ENCODE results near the gene CRACDL.

Gene CRACDL

DNA sequence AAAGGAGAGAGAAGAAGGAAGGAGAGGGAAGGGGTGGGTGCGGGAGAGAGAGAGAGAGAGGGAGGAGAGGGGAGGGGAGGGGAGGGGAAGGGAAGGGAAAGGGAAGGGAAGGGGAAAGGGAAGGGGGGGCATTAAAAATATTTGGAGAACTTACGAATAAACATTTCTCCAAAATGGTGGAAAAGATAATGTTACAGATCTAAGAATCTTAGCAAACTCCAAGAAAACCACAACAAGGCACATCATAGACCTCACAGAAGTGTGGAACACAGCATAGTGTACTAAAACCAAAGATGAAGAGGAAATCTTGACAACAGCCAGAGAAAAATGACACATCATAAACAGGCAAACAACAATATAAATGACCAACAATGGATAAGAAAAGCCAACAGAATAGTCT, 83.1 kb downstream of the CRACDL start:
- Histone ChIP-seq H3K4me3 (ENCODE audit: low read depth, low read length) (no peak overlapping the region), H3K9me3 (no peaks in the 10 kb centered on the region), H3K27me3 (no peaks in the 10 kb centered on the region), H3K36me3 (no peaks in the 10 kb centered on the region), H3K4me1 (no peaks in the 10 kb centered on the region)
- no peak for DNase-seq
- TF ChIP-seq, protein P1, sequence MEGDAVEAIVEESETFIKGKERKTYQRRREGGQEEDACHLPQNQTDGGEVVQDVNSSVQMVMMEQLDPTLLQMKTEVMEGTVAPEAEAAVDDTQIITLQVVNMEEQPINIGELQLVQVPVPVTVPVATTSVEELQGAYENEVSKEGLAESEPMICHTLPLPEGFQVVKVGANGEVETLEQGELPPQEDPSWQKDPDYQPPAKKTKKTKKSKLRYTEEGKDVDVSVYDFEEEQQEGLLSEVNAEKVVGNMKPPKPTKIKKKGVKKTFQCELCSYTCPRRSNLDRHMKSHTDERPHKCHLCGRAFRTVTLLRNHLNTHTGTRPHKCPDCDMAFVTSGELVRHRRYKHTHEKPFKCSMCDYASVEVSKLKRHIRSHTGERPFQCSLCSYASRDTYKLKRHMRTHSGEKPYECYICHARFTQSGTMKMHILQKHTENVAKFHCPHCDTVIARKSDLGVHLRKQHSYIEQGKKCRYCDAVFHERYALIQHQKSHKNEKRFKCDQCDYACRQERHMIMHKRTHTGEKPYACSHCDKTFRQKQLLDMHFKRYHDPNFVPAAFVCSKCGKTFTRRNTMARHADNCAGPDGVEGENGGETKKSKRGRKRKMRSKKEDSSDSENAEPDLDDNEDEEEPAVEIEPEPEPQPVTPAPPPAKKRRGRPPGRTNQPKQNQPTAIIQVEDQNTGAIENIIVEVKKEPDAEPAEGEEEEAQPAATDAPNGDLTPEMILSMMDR (IDR thresholded peaks at IDR 0.05; ENCODE audit: low read depth, low read length) = no peak

DNA sequence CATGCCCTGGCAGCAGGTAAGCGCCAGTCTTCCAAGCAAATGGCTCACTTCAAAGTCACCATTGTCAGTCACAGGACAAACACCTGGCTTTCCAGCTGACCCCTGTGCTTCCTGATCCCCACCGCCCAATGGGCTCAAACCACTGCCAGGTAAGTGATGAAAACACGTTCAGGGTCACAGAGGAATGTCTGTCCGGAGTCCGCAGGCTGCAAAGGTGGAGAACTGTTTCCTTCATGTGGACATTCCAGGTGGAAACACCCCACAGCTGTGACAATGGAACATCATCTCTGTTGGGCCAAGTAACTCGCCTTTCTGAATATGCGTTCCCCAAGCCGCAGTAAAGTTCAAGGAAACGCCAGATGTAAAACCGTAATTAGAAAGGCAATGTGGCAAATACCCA, 86.0 kb downstream of the CRACDL start:
- H3K27me3 ChIP-seq = no peaks in the 10 kb centered on the region
- TF ChIP-seq, protein P1 (IDR thresholded peaks at IDR 0.05; ENCODE audit: low read depth, low read length) = no peak
- no peaks in the 10 kb centered on the region for H3K4me1 ChIP-seq
- H3K4me3 ChIP-seq (ENCODE audit: low read depth, low read length) = no peak overlapping the region
- no peak for DNase-seq
- no peaks in the 10 kb centered on the region for H3K9me3 ChIP-seq
- no peaks in the 10 kb centered on the region for H3K36me3 ChIP-seq

DNA sequence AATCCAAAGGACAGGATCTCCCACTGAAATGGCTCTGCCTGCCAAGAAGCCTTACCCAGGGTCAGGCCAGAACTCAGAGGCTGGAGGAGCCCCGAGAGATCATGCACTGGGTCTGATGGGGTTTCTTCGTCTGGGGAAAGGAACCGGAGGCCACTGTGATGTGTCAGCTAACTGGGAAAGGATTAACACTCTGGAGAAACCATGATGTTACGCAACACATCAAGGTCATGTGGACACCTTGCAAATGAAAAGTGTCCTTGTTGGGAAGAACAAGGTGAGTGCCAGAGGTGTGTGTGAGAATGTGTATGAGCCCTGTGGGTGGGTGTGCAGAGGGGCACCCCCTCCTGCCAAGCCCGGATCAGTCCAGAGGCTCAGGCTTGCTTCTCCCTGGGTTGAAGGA, 86.9 kb downstream of the CRACDL start:
- no peak overlapping the region for H3K4me3 ChIP-seq (ENCODE audit: low read depth, low read length)
- H3K9me3 ChIP-seq = no peaks in the 10 kb centered on the region
- no peaks in the 10 kb centered on the region for H3K27me3 ChIP-seq
- DNase-seq = no peak
- TF ChIP-seq, protein P1 (IDR thresholded peaks at IDR 0.05; ENCODE audit: low read depth, low read length) = no peak
- H3K36me3 ChIP-seq = no peaks in the 10 kb centered on the region
- H3K4me1 ChIP-seq = no peaks in the 10 kb centered on the region

DNA sequence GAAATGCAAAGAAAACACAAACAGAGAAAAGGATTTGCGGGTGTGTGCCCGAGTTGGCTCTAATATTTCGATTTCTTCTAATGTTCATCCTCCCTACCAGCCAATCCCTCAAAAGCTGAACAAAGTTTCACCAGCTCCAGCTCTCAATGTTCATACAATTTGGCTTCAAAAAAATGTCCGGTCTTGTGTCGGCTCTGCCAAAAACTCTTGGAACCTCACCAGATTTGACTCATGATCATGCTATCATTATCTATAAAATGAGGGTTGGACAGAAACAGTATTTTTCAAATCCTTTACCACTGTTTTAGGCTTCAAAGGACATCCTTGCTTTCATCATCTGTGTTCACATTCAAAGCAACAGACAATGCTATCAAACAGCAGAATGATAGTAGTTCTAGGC, 88.2 kb downstream of the CRACDL start:
- H3K9me3 ChIP-seq = no peaks in the 10 kb centered on the region
- no peaks in the 10 kb centered on the region for H3K4me1 ChIP-seq
- no peak overlapping the region for H3K4me3 ChIP-seq (ENCODE audit: low read depth, low read length)
- no peak for DNase-seq
- no peaks in the 10 kb centered on the region for H3K36me3 ChIP-seq
- H3K27me3 ChIP-seq = no peaks in the 10 kb centered on the region
- TF ChIP-seq, protein P1 (IDR thresholded peaks at IDR 0.05; ENCODE audit: low read depth, low read length) = no peak

DNA sequence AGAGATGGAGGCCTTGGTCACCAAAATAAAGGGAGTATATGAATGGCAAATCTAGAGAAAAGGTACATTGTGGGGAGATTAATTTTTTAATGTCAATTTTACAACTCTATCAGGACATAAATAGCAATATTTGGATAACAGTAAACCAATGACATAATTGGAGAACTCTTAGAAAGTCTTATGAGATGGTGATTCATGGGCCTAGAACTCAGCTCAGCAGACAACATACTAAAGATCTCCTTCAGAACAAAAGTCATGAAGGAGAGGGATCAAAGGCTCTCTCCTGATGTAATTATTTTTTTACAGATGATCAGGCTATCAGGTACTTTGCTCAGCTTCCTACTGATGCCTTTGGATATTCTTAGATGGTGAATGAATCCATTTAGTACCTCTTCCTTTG, 90.0 kb downstream of the CRACDL start:
- no peaks in the 10 kb centered on the region for H3K36me3 ChIP-seq
- H3K4me1 ChIP-seq = no peaks in the 10 kb centered on the region
- TF ChIP-seq, protein P1 (IDR thresholded peaks at IDR 0.05; ENCODE audit: low read depth, low read length) = no peak
- DNase-seq = no peak
- H3K9me3 ChIP-seq = no peaks in the 10 kb centered on the region
- H3K4me3 ChIP-seq (ENCODE audit: low read depth, low read length) = no peak overlapping the region
- no peaks in the 10 kb centered on the region for H3K27me3 ChIP-seq

DNA sequence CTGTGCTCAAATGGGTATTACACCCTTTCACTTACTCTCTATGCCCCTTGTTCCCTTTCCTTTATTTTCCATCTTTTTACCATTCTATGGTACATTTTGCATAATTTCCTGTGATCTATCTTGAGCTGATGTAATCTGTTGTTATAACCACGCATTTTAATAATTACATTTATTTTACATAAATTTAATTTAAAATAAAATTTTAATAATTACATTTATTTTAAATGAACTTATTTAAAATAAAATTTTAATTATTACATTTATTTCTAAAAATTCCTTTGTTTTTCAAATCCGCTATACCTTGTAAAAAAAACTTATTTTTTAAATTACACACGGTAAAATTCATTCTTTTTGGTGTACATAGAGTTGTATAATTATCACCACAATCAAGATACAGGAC, 93.9 kb downstream of the CRACDL start:
- no peak for DNase-seq
- Histone ChIP-seq H3K4me1 (no peaks in the 10 kb centered on the region), H3K36me3 (no peaks in the 10 kb centered on the region), H3K9me3 (no peaks in the 10 kb centered on the region), H3K27me3 (no peaks in the 10 kb centered on the region), H3K4me3 (ENCODE audit: low read depth, low read length) (no peak overlapping the region)
- TF ChIP-seq, protein P1 (IDR thresholded peaks at IDR 0.05; ENCODE audit: low read depth, low read length) = no peak

Measured in BE2C (cell line).